Measurements from ENCODE around the gene PCK2.
A peak's percentile ranks its signal among the peaks of the same experiment; 100 is the strongest.

PCK2 gene

GRCh38 chr14:24059841-24060388 lies 34.2 kb upstream of the PCK2 start:
- Histone ChIP-seq H3K9ac (ENCODE audit: low read depth, low read length, poor library complexity) (no peak overlapping the region), H2BK12ac (ENCODE audit: low read length) (no peak overlapping the region), H3K27me3 (ENCODE audit: control insufficient read depth in 3 of 3, insufficient read depth in 3 of 3, low read depth in 1 of 3, low read length in 3 of 3) (no peaks in the 10 kb centered on the region), H3K4me1 (ENCODE audit: control insufficient read depth in 2 of 2, insufficient read depth in 1 of 2, low read depth in 1 of 2, low read length in 2 of 2) (peaks cover 7 to 8% of the 10 kb centered on the region in 2 donors), H3K27ac (replicated peaks; ENCODE audit: low read length) (no peak overlapping the region), H3K9me3 (replicated peaks in 1 of 2; ENCODE audit: control insufficient read depth in 2 of 2, insufficient read depth in 1 of 2, low read depth in 1 of 2, low read length in 2 of 2) (no peaks in the 10 kb centered on the region), H2BK5ac (ENCODE audit: low read length) (no peak overlapping the region), H4K91ac (ENCODE audit: low read depth, low read length, poor library complexity) (no peak overlapping the region), H3K4me2 (ENCODE audit: insufficient read depth, low read length, poor library complexity, severe bottlenecking) (no peak overlapping the region), H3K14ac (ENCODE audit: low read length) (no peak overlapping the region), H3K79me1 (ENCODE audit: low read depth, low read length) (no peaks in the 10 kb centered on the region), H3K4me3 (ENCODE audit: low read length in 2 of 2) (peak overlapping the region in 1 of 2 donors; percentile 36), H3K36me3 (replicated peaks in 1 of 2; ENCODE audit: control insufficient read depth in 2 of 2, insufficient read depth in 2 of 2, low read length in 2 of 2) (no peaks in the 10 kb centered on the region), H2AK5ac (ENCODE audit: low read depth, low read length) (peak overlapping the region; percentile 10), H3K23ac (ENCODE audit: low read depth, low read length, poor library complexity) (no peak overlapping the region), H4K8ac (ENCODE audit: low read depth, low read length) (no peak overlapping the region), H2BK120ac (ENCODE audit: low read depth, low read length) (no peak overlapping the region), H2BK15ac (ENCODE audit: low read length) (peak overlapping the region; percentile 11), H3K18ac (ENCODE audit: low read length) (no peak overlapping the region), H3K4ac (ENCODE audit: low read length) (no peak overlapping the region), H2AFZ (ENCODE audit: low read length) (no peak overlapping the region)
- no peak for DNase-seq (ENCODE audit: low spot score)
- no CpG with 5 or more reads among the region's 16 CpGs for WGBS, 2 donors (ENCODE audit: extremely low coverage in 2 of 2, insufficient read length in 2 of 2, insufficient replicate concordance in 1 of 2)

GRCh38 chr14:24060443-24060842 lies 33.7 kb upstream of the PCK2 start:
- no peak for DNase-seq (ENCODE audit: low spot score)
- H4K8ac ChIP-seq (ENCODE audit: low read depth, low read length) = no peak overlapping the region
- H2AFZ ChIP-seq (ENCODE audit: low read length) = no peak overlapping the region
- no peaks in the 10 kb centered on the region for H3K36me3 ChIP-seq (replicated peaks in 1 of 2; ENCODE audit: control insufficient read depth in 2 of 2, insufficient read depth in 2 of 2, low read length in 2 of 2)
- no peak overlapping the region for H2BK120ac ChIP-seq (ENCODE audit: low read depth, low read length)
- no peak overlapping the region for H3K14ac ChIP-seq (ENCODE audit: low read length)
- no peaks in the 10 kb centered on the region for H3K27me3 ChIP-seq (ENCODE audit: control insufficient read depth in 3 of 3, insufficient read depth in 3 of 3, low read depth in 1 of 3, low read length in 3 of 3)
- H2BK12ac ChIP-seq (ENCODE audit: low read length) = no peak overlapping the region
- no peak overlapping the region for H3K27ac ChIP-seq (replicated peaks; ENCODE audit: low read length)
- WGBS, 2 donors (ENCODE audit: extremely low coverage in 2 of 2, insufficient read length in 2 of 2, insufficient replicate concordance in 1 of 2) = no CpG with 5 or more reads among the region's 10 CpGs
- H3K9me3 ChIP-seq (replicated peaks in 1 of 2; ENCODE audit: control insufficient read depth in 2 of 2, insufficient read depth in 1 of 2, low read depth in 1 of 2, low read length in 2 of 2) = no peaks in the 10 kb centered on the region
- no peak overlapping the region for H3K18ac ChIP-seq (ENCODE audit: low read length)
- H3K4me1 ChIP-seq (ENCODE audit: control insufficient read depth in 2 of 2, insufficient read depth in 1 of 2, low read depth in 1 of 2, low read length in 2 of 2) = peaks cover 7 to 8% of the 10 kb centered on the region in 2 donors
- H3K23ac ChIP-seq (ENCODE audit: low read depth, low read length, poor library complexity) = no peak overlapping the region
- H3K9ac ChIP-seq (ENCODE audit: low read depth, low read length, poor library complexity) = peak overlapping the region; percentile 26
- H3K79me1 ChIP-seq (ENCODE audit: low read depth, low read length) = no peaks in the 10 kb centered on the region
- no peak overlapping the region for H4K91ac ChIP-seq (ENCODE audit: low read depth, low read length, poor library complexity)
- H3K4ac ChIP-seq (ENCODE audit: low read length) = no peak overlapping the region
- H2AK5ac ChIP-seq (ENCODE audit: low read depth, low read length) = no peak overlapping the region
- H3K4me2 ChIP-seq (ENCODE audit: insufficient read depth, low read length, poor library complexity, severe bottlenecking) = no peak overlapping the region
- no peak overlapping the region for H3K4me3 ChIP-seq (ENCODE audit: low read length in 2 of 2)
- H2BK5ac ChIP-seq (ENCODE audit: low read length) = no peak overlapping the region
- H2BK15ac ChIP-seq (ENCODE audit: low read length) = no peak overlapping the region

GRCh38 chr14:24060984-24061913 lies 32.9 kb upstream of the PCK2 start:
- Histone ChIP-seq H3K4ac (ENCODE audit: low read length) (no peak overlapping the region), H3K4me2 (ENCODE audit: insufficient read depth, low read length, poor library complexity, severe bottlenecking) (no peak overlapping the region), H2BK12ac (ENCODE audit: low read length) (no peak overlapping the region), H4K91ac (ENCODE audit: low read depth, low read length, poor library complexity) (no peak overlapping the region), H3K18ac (ENCODE audit: low read length) (no peak overlapping the region), H3K4me3 (ENCODE audit: low read length in 2 of 2) (no peak overlapping the region), H2AK5ac (ENCODE audit: low read depth, low read length) (no peak overlapping the region), H2BK120ac (ENCODE audit: low read depth, low read length) (no peak overlapping the region), H3K9me3 (replicated peaks in 1 of 2; ENCODE audit: control insufficient read depth in 2 of 2, insufficient read depth in 1 of 2, low read depth in 1 of 2, low read length in 2 of 2) (no peaks in the 10 kb centered on the region), H3K36me3 (replicated peaks in 1 of 2; ENCODE audit: control insufficient read depth in 2 of 2, insufficient read depth in 2 of 2, low read length in 2 of 2) (no peaks in the 10 kb centered on the region), H3K23ac (ENCODE audit: low read depth, low read length, poor library complexity) (no peak overlapping the region), H2BK15ac (ENCODE audit: low read length) (no peak overlapping the region), H4K8ac (ENCODE audit: low read depth, low read length) (no peak overlapping the region), H2AFZ (ENCODE audit: low read length) (no peak overlapping the region), H3K27ac (replicated peaks; ENCODE audit: low read length) (no peak overlapping the region), H3K79me1 (ENCODE audit: low read depth, low read length) (no peaks in the 10 kb centered on the region), H3K4me1 (ENCODE audit: control insufficient read depth in 2 of 2, insufficient read depth in 1 of 2, low read depth in 1 of 2, low read length in 2 of 2) (peaks cover 7 to 8% of the 10 kb centered on the region in 2 donors), H3K27me3 (ENCODE audit: control insufficient read depth in 3 of 3, insufficient read depth in 3 of 3, low read depth in 1 of 3, low read length in 3 of 3) (no peaks in the 10 kb centered on the region), H3K9ac (ENCODE audit: low read depth, low read length, poor library complexity) (no peak overlapping the region), H3K14ac (ENCODE audit: low read length) (no peak overlapping the region), H2BK5ac (ENCODE audit: low read length) (no peak overlapping the region)
- no CpG with 5 or more reads among the region's 7 CpGs for WGBS, 2 donors (ENCODE audit: extremely low coverage in 2 of 2, insufficient read length in 2 of 2, insufficient replicate concordance in 1 of 2)
- no peak for DNase-seq (ENCODE audit: low spot score)

- Histone ChIP-seq H3K23ac (ENCODE audit: low read depth, low read length, poor library complexity) (no peak overlapping the region), H3K14ac (ENCODE audit: low read length) (no peak overlapping the region), H4K8ac (ENCODE audit: low read depth, low read length) (no peak overlapping the region), H3K18ac (ENCODE audit: low read length) (no peak overlapping the region), H3K79me1 (ENCODE audit: low read depth, low read length) (no peaks in the 10 kb centered on the region), H2BK5ac (ENCODE audit: low read length) (peak overlapping the region; percentile 68), H2BK120ac (ENCODE audit: low read depth, low read length) (no peak overlapping the region), H3K4me1 (ENCODE audit: control insufficient read depth in 2 of 2, insufficient read depth in 1 of 2, low read depth in 1 of 2, low read length in 2 of 2) (peaks cover 7 to 8% of the 10 kb centered on the region in 2 donors), H3K9ac (ENCODE audit: low read depth, low read length, poor library complexity) (peak overlapping the region; percentile 9), H3K9me3 (replicated peaks in 1 of 2; ENCODE audit: control insufficient read depth in 2 of 2, insufficient read depth in 1 of 2, low read depth in 1 of 2, low read length in 2 of 2) (no peaks in the 10 kb centered on the region), H2BK15ac (ENCODE audit: low read length) (no peak overlapping the region), H4K91ac (ENCODE audit: low read depth, low read length, poor library complexity) (no peak overlapping the region), H3K4me2 (ENCODE audit: insufficient read depth, low read length, poor library complexity, severe bottlenecking) (no peak overlapping the region), H3K4me3 (ENCODE audit: low read length in 2 of 2) (no peak overlapping the region), H3K27me3 (ENCODE audit: control insufficient read depth in 3 of 3, insufficient read depth in 3 of 3, low read depth in 1 of 3, low read length in 3 of 3) (no peaks in the 10 kb centered on the region), H2BK12ac (ENCODE audit: low read length) (no peak overlapping the region), H2AFZ (ENCODE audit: low read length) (no peak overlapping the region), H3K27ac (replicated peaks; ENCODE audit: low read length) (no peak overlapping the region), H3K36me3 (replicated peaks in 1 of 2; ENCODE audit: control insufficient read depth in 2 of 2, insufficient read depth in 2 of 2, low read length in 2 of 2) (no peaks in the 10 kb centered on the region), H2AK5ac (ENCODE audit: low read depth, low read length) (peak overlapping the region; percentile 32), H3K4ac (ENCODE audit: low read length) (no peak overlapping the region)
- no CpG with 5 or more reads among the region's 14 CpGs for WGBS, 2 donors (ENCODE audit: extremely low coverage in 2 of 2, insufficient read length in 2 of 2, insufficient replicate concordance in 1 of 2)
- no peak for DNase-seq (ENCODE audit: low spot score)
These were observed 31.7 kb upstream of the PCK2 start for GRCh38 chr14:24062216-24062980.

Measured in neuronal stem cell (in vitro differentiated cells).